B cell (primary cell): ENCODE data around the gene FAF1. TPM values are rescaled to one million over a fixed set of nuclear protein-coding genes. Genes with fewer than 3 reads are reported as not detected.

Source experiments
- ATAC-seq: fragments of 200-7000 bp; cut with Tn5 transposase; one replicate; pipeline ENCODE4 v1.10.0; 2021; ENCODE audit warnings: low read depth, mild to moderate bottlenecking, moderate number of reproducible peaks, moderate library complexity
- CTCF ChIA-PET: fragments of 350-600 bp; sonication (Branson Sonifier 250); formaldehyde crosslinking; loops from one replicate; lab custom pipeline; 2021; ENCODE audit warnings: antibody characterized with exemption, inconsistent platforms; lab: Charles Lee
- POLR2A ChIA-PET: fragments of 350-600 bp; sonication (Branson Sonifier 250); formaldehyde crosslinking; loops from one replicate; lab custom pipeline; 2021; ENCODE audit warnings: antibody characterized with exemption; lab: Charles Lee
- DNase-seq: peaks from one replicate; pipeline ENCODE4 v3.0.0; 2013
- H2AFZ ChIP-seq: 2 replicates; pipeline ENCODE4 v1.6.1; 2012; ENCODE audit warnings: mild to moderate bottlenecking, low read depth, low read length; ENCODE audit not compliant: insufficient read depth, poor library complexity, severe bottlenecking
- H3K27ac ChIP-seq, 2 donors: 1 replicate in 1 of 2; 2 replicates in 1 of 2; pipeline ENCODE4 v1.5.1; 2012 to 2013; ENCODE audit warnings: low read length in 2 of 2, mild to moderate bottlenecking in 2 of 2, moderate library complexity in 1 of 2
- H3K27me3 ChIP-seq, 4 experiments: fragments of 200-600 bp in 1 of 4; sonication (generic) in 1 of 4; replicated peaks in 1 of 4; 1 replicate in 2 of 4; 2 replicates in 2 of 4; pipeline versions ENCODE4 v1.6.1 to v1.7.0; 2013 to 2016; ENCODE audit warnings: low read length in 3 of 4, mild to moderate bottlenecking in 2 of 4, mixed read lengths in 1 of 4, moderate library complexity in 1 of 4; ENCODE audit not compliant: insufficient read depth in 4 of 4, control insufficient read depth in 3 of 4; ENCODE audit errors: control extremely low read depth in 1 of 4
- H3K36me3 ChIP-seq, 2 experiments: replicated peaks in 1 of 2; 1 replicate in 1 of 2; 2 replicates in 1 of 2; pipeline versions ENCODE4 v1.6.1 to v1.7.1; 2013; ENCODE audit warnings: low read length in 1 of 2; ENCODE audit not compliant: insufficient read depth in 2 of 2, control insufficient read depth in 1 of 2; ENCODE audit errors: control extremely low read depth in 1 of 2, extremely low read depth in 1 of 2
- H3K4me1 ChIP-seq, 2 donors: fragments of 200-600 bp in 1 of 2; sonication (generic) in 1 of 2; 1 replicate in 1 of 2; 2 replicates in 1 of 2; pipeline versions ENCODE4 v1.5.1 to v1.6.1; 2013 to 2017; ENCODE audit warnings: low read length in 2 of 2; ENCODE audit not compliant: control insufficient read depth in 2 of 2, insufficient read depth in 2 of 2
- H3K4me2 ChIP-seq: replicated peaks from 2 replicates; pipeline ENCODE3; 2012; ENCODE audit warnings: mild to moderate bottlenecking, low read depth, low read length; ENCODE audit not compliant: poor library complexity, severe bottlenecking
- H3K4me3 ChIP-seq, 5 experiments: fragments of 200-600 bp in 1 of 5; sonication (generic) in 1 of 5; 1 replicate in 3 of 5; 2 replicates in 2 of 5; pipeline versions ENCODE4 v1.5.1 to v1.7.0; 2011 to 2016; ENCODE audit warnings: low read length in 4 of 5, mild to moderate bottlenecking in 4 of 5, low read depth in 2 of 5, control low read depth in 1 of 5, moderate library complexity in 1 of 5; ENCODE audit not compliant: insufficient read depth in 1 of 5; ENCODE audit errors: control extremely low read depth in 1 of 5, extremely low read depth in 1 of 5
- H3K79me2 ChIP-seq: fragments of 200-600 bp; sonication (generic); one replicate; pipeline ENCODE4 v1.6.0; 2016; ENCODE audit warnings: low read length; ENCODE audit not compliant: control insufficient read depth, insufficient read depth
- H3K9ac ChIP-seq: fragments of 200-600 bp; sonication (generic); 2 replicates; pipeline ENCODE4 v1.6.1; 2017; ENCODE audit warnings: mild to moderate bottlenecking, low read length, moderate library complexity
- H3K9me3 ChIP-seq, 3 donors: one replicate each; pipeline versions ENCODE4 v1.6.1 to v1.7.1; 2013; ENCODE audit warnings: low read length in 2 of 3; ENCODE audit not compliant: control insufficient read depth in 2 of 3, insufficient read depth in 1 of 3; ENCODE audit errors: control extremely low read depth in 1 of 3
- H4K20me1 ChIP-seq: 2 replicates; pipeline ENCODE4 v1.6.0; 2012; ENCODE audit warnings: mild to moderate bottlenecking, low read length; ENCODE audit not compliant: insufficient read depth, control insufficient read depth, poor library complexity, severe bottlenecking
- H3K27ac Mint-ChIP-seq: one replicate; pipeline ENCODE4 v1.8.0; 2021; ENCODE audit warnings: mixed read lengths
- H3K27me3 Mint-ChIP-seq: one replicate; pipeline ENCODE4 v1.8.0; 2021; ENCODE audit warnings: mixed read lengths
- H3K4me1 Mint-ChIP-seq: one replicate; pipeline ENCODE4 v1.8.0; 2021; ENCODE audit warnings: mixed read lengths
- H3K4me3 Mint-ChIP-seq: one replicate; pipeline ENCODE4 v1.8.0; 2021; ENCODE audit warnings: mixed read lengths
- H3K9me3 Mint-ChIP-seq: one replicate; pipeline ENCODE4 v1.8.0; 2022; ENCODE audit warnings: mixed read lengths; ENCODE audit not compliant: insufficient read depth
- CTCF ChIP-seq: fragments of 200-600 bp; IDR thresholded peaks from one replicate; pipeline ENCODE4 v1.8.0; 2022; ENCODE audit warnings: antibody characterized with exemption, mild to moderate bottlenecking
- EZH2 ChIP-seq: IDR thresholded peaks from 2 replicates; pipeline ENCODE4 v1.6.1; 2012; ENCODE audit warnings: borderline replicate concordance, low read depth, mild to moderate bottlenecking, moderate library complexity, low read length; ENCODE audit not compliant: insufficient read depth, poor library complexity, severe bottlenecking
- whole genome bisulfite sequencing: methylation state at CpG from one replicate; pipeline ENCODE4 v1.1.5; 2013; ENCODE audit warnings: missing lambda C conversion rate; ENCODE audit not compliant: insufficient coverage; 5-methylcytosine and 5-hydroxymethylcytosine counted together
- intact Hi-C: fragments of 100-400 bp; cut with micrococcal nuclease; formaldehyde crosslinking; loops from one replicate; pipeline ENCODE4 v1.10.0; 2022
- polyA plus RNA-seq: library from polyadenylated mRNA; depleted of rRNA; stranded (reverse); fragments of >200 nt; gene quantifications from 2 replicates; pipeline ENCODE4 v1.2.3, GENCODE V29; 2012
- total RNA-seq, 2 donors: library from RNA; stranded (reverse); fragments of 120-200 nt in 1 of 2; gene quantifications; 1 replicate in 1 of 2; 2 replicates in 1 of 2; pipeline versions ENCODE4 v1.2.3 to v1.2.4, GENCODE V29; 2013 to 2022

Gene FAF1
- total and polyA plus RNA-seq, 2 donors (not counting 1 experiment from before 2014, with no cell fraction given) = 10.1 to 58.4 TPM

- ChIA-PET CTCF (interaction anchor here (1.5 kb wide), 2 partner anchors 14 to 334 kb away, joined by 5 to 8 read pairs; no protein-coding TSS in a partner anchor), POLR2A (no interaction called here)
- Histone ChIP-seq H3K27ac (no peak overlapping the region), H3K4me1 (no peaks in the 10 kb centered on the region), H3K9ac (no peak overlapping the region), H2AFZ (no peak overlapping the region), H3K9me3 (peaks cover 0 to 20% (median 3%) of the 10 kb centered on the region in 3 donors), H4K20me1 (no peaks in the 10 kb centered on the region), H3K4me3 (no peak overlapping the region), H3K4me2 (no peak overlapping the region), H3K36me3 (peaks cover 2 to 4% of the 10 kb centered on the region in 2 experiments), H3K27me3 (no peaks in the 10 kb centered on the region), H3K79me2 (peaks cover 47% of the 10 kb centered on the region)
- Mint-ChIP-seq H3K27me3 (no peaks in the 10 kb centered on the region), H3K4me1 (peaks cover 12% of the 10 kb centered on the region), H3K27ac (no peak overlapping the region), H3K4me3 (no peak overlapping the region), H3K9me3 (peaks cover 10% of the 10 kb centered on the region)
- no peak for ATAC-seq
- intact Hi-C loops = no loop called here
- WGBS = 40% methylated on average over 1 of the region's 1 CpG
- DNase-seq = no peak
- no peak for TF ChIP-seq CTCF
- TF ChIP-seq EZH2 = no peak
Observed at GRCh38 chr1:50858761-50859160, 101.3 kb downstream of the FAF1 start.

DNA sequence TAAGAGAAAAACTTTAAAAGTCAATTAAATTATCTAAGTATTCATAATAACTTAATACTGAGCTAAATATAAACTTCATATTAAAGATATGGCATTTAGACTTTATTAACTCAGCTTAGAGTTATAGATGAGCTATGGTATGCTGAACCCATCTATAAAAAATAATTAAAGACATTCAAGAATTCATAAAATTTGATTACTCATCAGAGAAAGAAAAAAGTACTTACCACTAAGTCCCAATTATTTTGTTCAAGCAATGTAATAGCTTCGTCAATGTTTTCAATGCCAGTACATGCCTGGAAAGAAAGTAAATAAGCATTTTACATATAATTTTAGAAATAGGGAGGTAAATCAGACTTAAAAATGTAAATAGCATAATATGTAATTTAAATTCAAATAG is 102.4 kb downstream of the FAF1 start:
- no peak for TF ChIP-seq CTCF
- no peak for TF ChIP-seq EZH2
- WGBS = no CpG with 5 or more reads among the region's 1 CpG
- Histone ChIP-seq H4K20me1 (no peaks in the 10 kb centered on the region), H3K9ac (no peak overlapping the region), H3K4me3 (no peak overlapping the region), H3K36me3 (peaks cover 2 to 4% of the 10 kb centered on the region in 2 experiments), H3K9me3 (peaks cover 0 to 14% (median 3%) of the 10 kb centered on the region in 3 donors), H3K4me2 (no peak overlapping the region), H3K27ac (no peak overlapping the region), H3K79me2 (peaks cover 39% of the 10 kb centered on the region), H2AFZ (no peak overlapping the region), H3K4me1 (no peaks in the 10 kb centered on the region), H3K27me3 (no peaks in the 10 kb centered on the region)
- Mint-ChIP-seq H3K27ac (no peak overlapping the region), H3K9me3 (peaks cover 10% of the 10 kb centered on the region), H3K27me3 (no peaks in the 10 kb centered on the region), H3K4me3 (no peak overlapping the region), H3K4me1 (peaks cover 15% of the 10 kb centered on the region)
- intact Hi-C loops = no loop called here
- ChIA-PET POLR2A (no interaction called here), CTCF (interaction anchor here (1.5 kb wide), 1 partner anchor 335 kb away, joined by 5 read pairs; no protein-coding TSS in a partner anchor)
- ATAC-seq (no peak), DNase-seq (no peak)
